Epithelial cell of proximal tubule (primary cell): ENCODE data around the gene IGSF9B. TPM values are rescaled to one million over a fixed set of nuclear protein-coding genes. Genes with fewer than 3 reads are reported as not detected.

Source experiments
- DNase-seq: peaks from one replicate; pipeline ENCODE4 v3.0.0-alpha.2; 2011; ENCODE audit warnings: low read depth
- H3K4me3 ChIP-seq: 2 replicates; pipeline ENCODE4 v1.5.1; 2011; ENCODE audit warnings: low read depth, mild to moderate bottlenecking, low read length
- total RNA-seq: library from RNA; depleted of rRNA; stranded (reverse); fragments of >200 nt; gene quantifications from 2 replicates; pipeline ENCODE4 v1.2.3, GENCODE V29; 2015
- TF ChIP-seq, protein P1 (sequence below): conservative IDR thresholded peaks from 2 replicates; pipeline ENCODE4 v1.5.1; 2012; ENCODE audit warnings: low read depth, mild to moderate bottlenecking, low read length

Gene IGSF9B
- total RNA-seq, 1 donor from 2014 or later = 1.0 TPM

DNA sequence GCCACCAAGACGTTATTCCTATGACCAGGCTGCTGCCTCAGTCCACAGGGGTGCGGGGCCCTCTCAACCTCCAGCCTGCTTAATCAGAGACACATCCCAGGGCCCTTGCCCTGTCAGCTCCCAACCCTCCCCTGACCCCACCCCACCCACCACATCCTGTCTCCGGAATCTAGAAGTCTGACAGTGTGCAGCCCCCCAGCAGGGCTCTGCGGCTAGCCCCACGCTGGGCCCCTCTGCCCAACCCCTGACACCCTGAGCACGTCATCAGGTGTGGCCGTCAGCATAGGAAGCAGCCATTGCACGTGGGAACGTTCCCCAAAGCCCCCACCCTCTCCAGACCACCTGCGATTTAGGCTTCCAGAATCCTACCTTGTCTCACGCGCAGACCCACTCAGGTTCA lies 34.3 kb upstream of the IGSF9B start:
- DNase-seq = no peak
- H3K4me3 ChIP-seq = no peak overlapping the region
- TF ChIP-seq, protein P1, sequence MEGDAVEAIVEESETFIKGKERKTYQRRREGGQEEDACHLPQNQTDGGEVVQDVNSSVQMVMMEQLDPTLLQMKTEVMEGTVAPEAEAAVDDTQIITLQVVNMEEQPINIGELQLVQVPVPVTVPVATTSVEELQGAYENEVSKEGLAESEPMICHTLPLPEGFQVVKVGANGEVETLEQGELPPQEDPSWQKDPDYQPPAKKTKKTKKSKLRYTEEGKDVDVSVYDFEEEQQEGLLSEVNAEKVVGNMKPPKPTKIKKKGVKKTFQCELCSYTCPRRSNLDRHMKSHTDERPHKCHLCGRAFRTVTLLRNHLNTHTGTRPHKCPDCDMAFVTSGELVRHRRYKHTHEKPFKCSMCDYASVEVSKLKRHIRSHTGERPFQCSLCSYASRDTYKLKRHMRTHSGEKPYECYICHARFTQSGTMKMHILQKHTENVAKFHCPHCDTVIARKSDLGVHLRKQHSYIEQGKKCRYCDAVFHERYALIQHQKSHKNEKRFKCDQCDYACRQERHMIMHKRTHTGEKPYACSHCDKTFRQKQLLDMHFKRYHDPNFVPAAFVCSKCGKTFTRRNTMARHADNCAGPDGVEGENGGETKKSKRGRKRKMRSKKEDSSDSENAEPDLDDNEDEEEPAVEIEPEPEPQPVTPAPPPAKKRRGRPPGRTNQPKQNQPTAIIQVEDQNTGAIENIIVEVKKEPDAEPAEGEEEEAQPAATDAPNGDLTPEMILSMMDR = no peak

DNA sequence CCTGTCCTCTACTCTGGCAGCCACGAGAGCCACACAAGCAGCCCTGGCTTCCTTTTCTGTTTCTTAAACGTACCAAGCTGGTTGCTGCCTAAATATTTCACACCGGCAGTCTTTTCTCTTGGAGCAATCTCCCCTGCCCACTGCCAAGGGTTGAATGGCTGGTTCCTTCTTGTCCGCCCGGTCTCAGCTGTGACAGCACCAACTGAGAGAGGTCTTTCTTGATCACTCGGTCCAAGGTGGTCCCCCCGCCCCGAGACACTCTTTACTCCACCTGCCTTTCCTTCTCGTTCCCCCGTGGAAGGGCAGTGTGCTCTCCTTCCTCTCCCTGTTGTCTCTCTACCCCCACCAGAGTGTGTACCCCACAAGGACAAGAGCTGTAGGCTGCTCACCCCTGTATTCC lies 33.7 kb upstream of the IGSF9B start:
- TF ChIP-seq, protein P1 = no peak
- DNase-seq = no peak
- no peak overlapping the region for H3K4me3 ChIP-seq

DNA sequence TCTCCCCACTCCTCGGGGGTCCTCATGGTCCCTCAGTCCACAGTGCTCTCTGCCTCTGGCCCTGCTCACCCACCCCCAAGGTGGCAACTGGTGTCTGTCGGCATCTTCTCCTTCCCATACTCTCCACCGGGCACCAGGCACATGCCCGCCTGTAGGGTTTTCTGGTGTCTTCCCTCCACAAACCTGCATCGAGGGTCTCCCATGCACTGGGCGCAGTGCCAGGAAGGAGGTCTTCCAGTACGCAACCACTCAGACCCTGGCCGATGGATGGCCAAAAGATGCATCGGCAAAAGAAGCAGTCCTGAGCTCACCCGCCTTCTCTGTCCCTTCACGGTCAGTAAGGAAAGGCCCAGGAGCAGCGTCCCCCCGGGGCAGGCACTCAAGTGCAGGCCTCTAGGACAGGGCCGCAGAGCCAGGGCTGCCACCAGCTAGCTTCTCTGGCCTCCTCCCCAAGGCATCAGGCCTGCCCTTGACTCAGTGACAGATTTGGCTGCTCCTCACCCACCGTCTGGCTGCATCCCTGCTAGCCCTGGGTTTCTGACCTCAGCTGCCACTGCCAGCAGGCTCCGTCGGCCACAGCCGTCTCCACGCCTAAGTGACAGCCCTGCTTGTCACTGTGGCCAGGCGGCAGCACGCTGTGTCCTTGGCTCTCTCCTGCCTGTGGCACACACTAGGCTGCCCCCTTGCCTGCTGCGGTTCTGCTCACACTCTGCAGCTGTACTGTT lies 32.1 kb upstream of the IGSF9B start:
- TF ChIP-seq, protein P1 = no peak
- no peak for DNase-seq
- no peak overlapping the region for H3K4me3 ChIP-seq

DNA sequence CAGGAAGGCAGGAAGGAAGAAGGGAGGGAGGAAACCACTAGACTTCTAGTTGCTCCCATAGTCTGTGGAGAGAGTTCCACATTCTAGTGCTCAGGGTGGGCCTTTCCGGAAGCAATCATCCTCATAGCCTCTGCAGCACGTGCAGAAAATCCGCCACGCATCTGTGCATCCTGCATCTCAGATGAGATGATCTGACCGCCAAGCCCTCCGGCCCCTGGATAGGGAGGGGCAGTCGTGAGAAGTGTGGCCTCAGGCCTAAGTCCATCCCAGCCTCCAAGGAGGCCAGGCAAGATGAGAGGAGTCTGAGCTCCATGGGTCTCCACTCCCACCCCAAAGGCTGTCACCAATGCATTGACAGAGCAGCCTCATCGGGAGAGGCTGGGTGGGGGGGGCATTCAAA lies 30.4 kb upstream of the IGSF9B start:
- TF ChIP-seq, protein P1 = no peak
- DNase-seq = no peak
- H3K4me3 ChIP-seq = no peak overlapping the region

DNA sequence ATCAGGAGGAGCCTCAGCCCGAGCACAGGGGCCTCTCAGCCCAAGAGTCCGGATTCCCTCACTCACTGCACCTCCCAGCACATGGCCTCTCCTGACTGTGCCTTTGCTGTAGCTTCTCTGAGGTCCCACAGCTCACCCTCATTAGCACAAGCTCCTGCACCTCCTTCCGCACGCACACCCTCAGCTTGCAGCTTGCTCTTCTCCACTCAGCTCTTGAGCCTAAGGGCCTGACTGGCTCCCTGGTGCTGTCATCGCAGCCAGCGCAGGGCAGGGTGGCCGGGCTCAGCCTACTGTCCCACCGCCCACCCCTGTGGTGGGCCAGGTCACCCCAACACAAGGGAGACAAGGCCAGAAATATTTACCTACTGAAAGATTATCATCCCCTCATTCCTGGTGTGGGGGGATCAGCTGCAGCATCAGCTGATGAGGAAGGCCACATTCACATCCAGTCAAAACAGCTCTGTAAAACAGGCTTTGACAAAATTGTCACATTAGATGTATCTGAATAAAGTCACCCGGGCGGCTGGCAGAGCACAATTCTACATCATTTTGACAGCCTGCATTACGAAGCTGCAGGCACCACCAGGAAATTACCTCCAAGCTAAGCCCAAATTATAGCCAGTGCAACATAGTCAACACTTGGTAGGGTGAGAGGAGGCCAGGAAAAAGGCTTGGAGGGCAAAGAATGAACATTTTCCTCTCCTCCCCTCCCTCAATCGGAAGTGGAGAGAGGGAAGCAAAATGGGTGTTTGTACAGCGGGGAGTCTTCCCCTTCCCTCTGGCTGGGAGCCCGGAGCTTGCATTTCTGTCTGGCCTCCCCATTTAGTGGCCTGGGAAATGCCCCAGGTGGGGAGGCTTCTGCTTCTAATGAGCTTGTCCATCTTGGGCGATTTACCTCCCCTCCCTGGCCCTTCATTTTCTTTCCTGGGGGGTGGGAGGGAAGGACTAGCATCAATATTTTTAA lies 29.5 kb upstream of the IGSF9B start:
- DNase-seq = no peak
- H3K4me3 ChIP-seq = no peak overlapping the region
- TF ChIP-seq, protein P1 = no peak

DNA sequence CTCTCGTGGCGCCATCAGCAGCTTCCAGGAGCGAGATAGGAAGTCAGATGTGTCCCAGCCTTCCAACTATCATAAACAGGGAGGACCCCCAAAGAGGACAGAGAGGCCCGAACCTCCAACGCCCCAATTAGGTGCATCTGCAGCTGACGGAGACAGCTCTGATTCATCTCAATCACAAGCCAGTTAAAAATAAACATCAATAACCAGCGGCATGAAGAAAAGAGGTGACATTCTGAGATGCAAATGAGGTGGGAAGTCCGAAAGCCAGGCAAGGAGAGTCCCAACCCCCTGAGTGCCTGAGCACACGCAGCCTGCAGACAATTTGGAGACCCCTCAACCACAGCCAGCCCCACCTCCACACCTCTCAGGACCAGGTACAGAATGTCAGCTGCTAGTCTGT lies 28.1 kb upstream of the IGSF9B start:
- TF ChIP-seq, protein P1 = no peak
- no peak for DNase-seq

More for the DNA sequence above, 28.1 kb upstream of the IGSF9B start:
- no peak overlapping the region for H3K4me3 ChIP-seq
